ENCODE results near the gene INPP4B. TPM values are rescaled to one million over a fixed set of nuclear protein-coding genes. Genes with fewer than 3 reads are reported as not detected.

INPP4B gene
- total RNA-seq, 1 donor, result 54.2 TPM

DNA sequence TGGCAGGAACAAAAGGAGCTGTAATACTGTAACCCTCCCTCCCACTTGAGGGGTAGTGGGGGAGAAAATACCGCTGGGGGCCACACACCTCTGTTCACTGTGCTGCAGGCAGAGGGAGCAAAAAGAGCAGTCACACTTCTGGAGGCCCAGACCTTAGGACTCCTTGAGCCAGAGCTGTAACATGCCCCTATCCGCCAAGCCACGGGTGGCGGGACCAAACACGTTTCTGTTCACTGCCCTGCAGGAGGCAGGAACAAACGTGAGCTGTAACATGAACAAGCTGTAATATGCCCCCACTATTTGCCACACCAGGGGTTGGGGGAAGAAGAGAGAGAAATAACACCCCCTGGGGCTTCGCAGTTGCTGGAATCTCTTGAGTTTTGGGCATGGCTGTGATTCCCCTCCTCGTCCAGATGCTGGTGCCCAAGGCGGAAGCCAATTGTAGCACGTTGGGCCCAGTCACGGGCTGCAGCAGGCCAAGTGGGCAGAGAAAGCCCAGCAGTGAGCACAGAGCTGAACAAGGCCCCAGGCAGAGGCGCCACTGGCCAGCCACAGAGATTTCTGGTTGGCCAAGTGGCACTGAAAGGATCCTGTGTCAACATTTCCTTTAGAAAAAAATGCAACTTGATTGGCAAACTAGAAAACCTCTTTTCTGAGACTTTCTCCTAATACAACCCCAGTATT lies 509.7 kb downstream of the INPP4B start:
- DNase-seq (ENCODE audit: low read depth), result no peak
- TF ChIP-seq, protein P1, sequence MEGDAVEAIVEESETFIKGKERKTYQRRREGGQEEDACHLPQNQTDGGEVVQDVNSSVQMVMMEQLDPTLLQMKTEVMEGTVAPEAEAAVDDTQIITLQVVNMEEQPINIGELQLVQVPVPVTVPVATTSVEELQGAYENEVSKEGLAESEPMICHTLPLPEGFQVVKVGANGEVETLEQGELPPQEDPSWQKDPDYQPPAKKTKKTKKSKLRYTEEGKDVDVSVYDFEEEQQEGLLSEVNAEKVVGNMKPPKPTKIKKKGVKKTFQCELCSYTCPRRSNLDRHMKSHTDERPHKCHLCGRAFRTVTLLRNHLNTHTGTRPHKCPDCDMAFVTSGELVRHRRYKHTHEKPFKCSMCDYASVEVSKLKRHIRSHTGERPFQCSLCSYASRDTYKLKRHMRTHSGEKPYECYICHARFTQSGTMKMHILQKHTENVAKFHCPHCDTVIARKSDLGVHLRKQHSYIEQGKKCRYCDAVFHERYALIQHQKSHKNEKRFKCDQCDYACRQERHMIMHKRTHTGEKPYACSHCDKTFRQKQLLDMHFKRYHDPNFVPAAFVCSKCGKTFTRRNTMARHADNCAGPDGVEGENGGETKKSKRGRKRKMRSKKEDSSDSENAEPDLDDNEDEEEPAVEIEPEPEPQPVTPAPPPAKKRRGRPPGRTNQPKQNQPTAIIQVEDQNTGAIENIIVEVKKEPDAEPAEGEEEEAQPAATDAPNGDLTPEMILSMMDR (IDR thresholded peaks at IDR 0.05; ENCODE audit: insufficient read depth, low read length), result no peak

DNA sequence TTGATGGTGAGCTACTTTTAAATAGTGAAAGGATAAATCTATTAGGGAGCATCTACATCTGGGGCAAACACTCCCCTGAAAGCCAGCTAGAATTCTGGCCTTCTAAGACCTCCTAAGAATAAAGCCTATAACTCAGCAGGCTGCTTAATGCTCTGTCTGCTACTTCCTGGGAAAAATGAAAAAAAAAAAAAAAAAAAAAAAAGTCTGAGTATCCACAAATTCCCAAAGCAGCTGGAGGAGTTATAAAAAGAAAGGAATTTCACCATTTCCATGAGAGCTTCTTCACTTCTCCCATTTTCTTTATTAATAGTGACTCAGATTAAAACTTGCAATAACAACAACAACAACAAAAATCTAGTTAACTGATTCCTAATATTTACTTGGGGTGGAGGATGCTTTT lies 511.2 kb downstream of the INPP4B start:
- DNase-seq (ENCODE audit: low read depth), result no peak
- TF ChIP-seq, protein P1 (IDR thresholded peaks at IDR 0.05; ENCODE audit: insufficient read depth, low read length), result no peak
- no peak overlapping the region for H3K4me3 ChIP-seq (ENCODE audit: low read depth, low read length)

More for the DNA sequence above, 509.7 kb downstream of the INPP4B start:
- no peak overlapping the region for H3K4me3 ChIP-seq (ENCODE audit: low read depth, low read length)

DNA sequence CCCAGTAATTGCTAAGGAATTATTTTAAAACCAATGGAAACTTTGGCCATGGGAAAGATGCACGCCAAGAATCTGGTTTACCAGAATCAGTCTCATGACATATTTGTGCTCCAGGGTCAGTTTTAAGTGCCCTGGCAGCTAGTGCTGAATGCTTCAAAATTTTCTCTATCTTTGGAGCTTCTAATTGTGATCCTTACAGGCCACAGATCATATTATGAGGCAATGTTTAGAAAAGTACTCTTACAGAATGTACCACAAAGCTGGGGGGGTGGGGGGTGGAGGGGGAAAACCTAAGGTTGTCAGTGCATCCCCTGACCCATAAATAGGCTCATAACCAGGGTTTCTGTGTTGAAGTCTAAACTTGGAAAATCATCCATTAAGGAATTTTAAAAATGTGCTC lies 514.5 kb downstream of the INPP4B start:
- TF ChIP-seq, protein P1 (IDR thresholded peaks at IDR 0.05; ENCODE audit: insufficient read depth, low read length), result no peak
- no peak overlapping the region for H3K4me3 ChIP-seq (ENCODE audit: low read depth, low read length)
- DNase-seq (ENCODE audit: low read depth), result peak; percentile 57

DNA sequence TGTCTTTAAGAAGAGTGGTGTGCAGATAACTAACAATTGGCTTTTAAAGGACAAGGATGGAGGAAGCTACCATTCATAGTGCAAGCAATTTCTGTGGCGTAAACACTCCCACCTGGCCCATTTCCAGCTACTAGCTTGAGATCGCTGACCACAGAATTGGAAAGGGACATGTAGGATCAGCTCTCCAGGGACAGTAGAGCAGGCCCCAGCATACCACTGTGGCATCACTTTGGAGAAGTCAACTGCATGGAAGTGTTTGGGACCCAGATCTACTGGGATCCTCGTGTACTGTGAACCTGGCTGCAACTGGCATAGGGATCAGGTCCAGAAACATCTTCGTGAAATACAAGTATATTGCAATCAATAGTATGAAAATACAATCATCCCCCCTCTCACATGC lies 515.0 kb downstream of the INPP4B start:
- TF ChIP-seq, protein P1 (IDR thresholded peaks at IDR 0.05; ENCODE audit: insufficient read depth, low read length), result no peak
- no peak for DNase-seq (ENCODE audit: low read depth)
- H3K4me3 ChIP-seq (ENCODE audit: low read depth, low read length), result no peak overlapping the region

GRCh38 chr4:142330311-142330710 lies 515.8 kb downstream of the INPP4B start:
- TF ChIP-seq, protein P1 (IDR thresholded peaks at IDR 0.05; ENCODE audit: insufficient read depth, low read length), result no peak
- DNase-seq (ENCODE audit: low read depth), result peak; percentile 15
- no peak overlapping the region for H3K4me3 ChIP-seq (ENCODE audit: low read depth, low read length)

- TF ChIP-seq, protein P1 (IDR thresholded peaks at IDR 0.05; ENCODE audit: insufficient read depth, low read length), result no peak
- DNase-seq (ENCODE audit: low read depth), result no peak
- H3K4me3 ChIP-seq (ENCODE audit: low read depth, low read length), result no peak overlapping the region
Observed at GRCh38 chr4:142329313-142329712, 516.8 kb downstream of the INPP4B start.

GRCh38 chr4:142326181-142326580 lies 519.9 kb downstream of the INPP4B start:
- TF ChIP-seq, protein P1 (IDR thresholded peaks at IDR 0.05; ENCODE audit: insufficient read depth, low read length), result no peak
- DNase-seq (ENCODE audit: low read depth), result no peak

More at GRCh38 chr4:142326181-142326580, 519.9 kb downstream of the INPP4B start:
- H3K4me3 ChIP-seq (ENCODE audit: low read depth, low read length), result no peak overlapping the region
